A673 (cell line): ENCODE measurements around the gene NCKAP1.

ENCODE experiments used
- EZH2 ChIP-seq: fragments of 200-600 bp; sonication (generic); IDR thresholded peaks from 2 replicates; pipeline ENCODE4 v1.6.1; 2017; ENCODE audit warnings: borderline replicate concordance, low read depth, mild to moderate bottlenecking, mixed read lengths, antibody characterized with exemption, low read length; ENCODE audit not compliant: poor library complexity, severe bottlenecking
- TF ChIP-seq, protein P1 (sequence below): fragments of 300-800, 200-600 bp; sonication (generic); conservative IDR thresholded peaks from 2 replicates; pipeline ENCODE4 v1.5.1; 2017; ENCODE audit warnings: low read depth, mild to moderate bottlenecking, antibody characterized with exemption, low read length, moderate library complexity, mixed read lengths

DNA sequence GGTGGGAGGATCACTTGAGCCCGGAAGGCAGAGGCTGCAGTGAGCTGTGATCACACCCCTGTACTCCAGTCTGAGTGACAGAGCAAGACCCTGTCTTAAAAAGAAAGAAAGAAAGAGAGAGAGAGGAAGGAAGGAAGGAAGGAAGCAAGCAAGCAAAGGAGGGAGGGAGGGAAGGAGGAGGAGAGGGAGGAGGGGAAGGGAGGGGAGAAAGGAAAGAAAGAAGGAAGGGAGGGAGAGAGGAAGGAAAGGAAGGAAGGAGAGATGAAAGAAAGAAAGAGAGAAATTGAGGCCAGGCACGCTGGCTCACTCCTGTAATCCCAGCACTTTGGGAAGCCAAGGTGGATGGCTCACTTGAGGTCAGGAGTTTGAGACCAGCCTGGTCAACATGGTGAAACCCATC, 2.3 kb upstream of the NCKAP1 start:
- no peak for TF ChIP-seq EZH2
- TF ChIP-seq, protein P1, sequence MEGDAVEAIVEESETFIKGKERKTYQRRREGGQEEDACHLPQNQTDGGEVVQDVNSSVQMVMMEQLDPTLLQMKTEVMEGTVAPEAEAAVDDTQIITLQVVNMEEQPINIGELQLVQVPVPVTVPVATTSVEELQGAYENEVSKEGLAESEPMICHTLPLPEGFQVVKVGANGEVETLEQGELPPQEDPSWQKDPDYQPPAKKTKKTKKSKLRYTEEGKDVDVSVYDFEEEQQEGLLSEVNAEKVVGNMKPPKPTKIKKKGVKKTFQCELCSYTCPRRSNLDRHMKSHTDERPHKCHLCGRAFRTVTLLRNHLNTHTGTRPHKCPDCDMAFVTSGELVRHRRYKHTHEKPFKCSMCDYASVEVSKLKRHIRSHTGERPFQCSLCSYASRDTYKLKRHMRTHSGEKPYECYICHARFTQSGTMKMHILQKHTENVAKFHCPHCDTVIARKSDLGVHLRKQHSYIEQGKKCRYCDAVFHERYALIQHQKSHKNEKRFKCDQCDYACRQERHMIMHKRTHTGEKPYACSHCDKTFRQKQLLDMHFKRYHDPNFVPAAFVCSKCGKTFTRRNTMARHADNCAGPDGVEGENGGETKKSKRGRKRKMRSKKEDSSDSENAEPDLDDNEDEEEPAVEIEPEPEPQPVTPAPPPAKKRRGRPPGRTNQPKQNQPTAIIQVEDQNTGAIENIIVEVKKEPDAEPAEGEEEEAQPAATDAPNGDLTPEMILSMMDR = no peak
